Stimulated activated CD4-positive, alpha-beta T cell treated with anti-CD3 and anti-CD28 coated beads, Interleukin-4, amount 100 ng/mL, for 4 hours (primary cell): ENCODE measurements around the gene PRIM2.
"Not testable (repeated sequence)": the region's sequence is repeated elsewhere in the genome, so short reads cannot be mapped to it uniquely, and the experiment has no call there.

Experiments used
- DNase-seq, 2 experiments: peaks; one replicate each; pipeline ENCODE4 v3.0.0-alpha.2; 2020

PRIM2 gene

DNA sequence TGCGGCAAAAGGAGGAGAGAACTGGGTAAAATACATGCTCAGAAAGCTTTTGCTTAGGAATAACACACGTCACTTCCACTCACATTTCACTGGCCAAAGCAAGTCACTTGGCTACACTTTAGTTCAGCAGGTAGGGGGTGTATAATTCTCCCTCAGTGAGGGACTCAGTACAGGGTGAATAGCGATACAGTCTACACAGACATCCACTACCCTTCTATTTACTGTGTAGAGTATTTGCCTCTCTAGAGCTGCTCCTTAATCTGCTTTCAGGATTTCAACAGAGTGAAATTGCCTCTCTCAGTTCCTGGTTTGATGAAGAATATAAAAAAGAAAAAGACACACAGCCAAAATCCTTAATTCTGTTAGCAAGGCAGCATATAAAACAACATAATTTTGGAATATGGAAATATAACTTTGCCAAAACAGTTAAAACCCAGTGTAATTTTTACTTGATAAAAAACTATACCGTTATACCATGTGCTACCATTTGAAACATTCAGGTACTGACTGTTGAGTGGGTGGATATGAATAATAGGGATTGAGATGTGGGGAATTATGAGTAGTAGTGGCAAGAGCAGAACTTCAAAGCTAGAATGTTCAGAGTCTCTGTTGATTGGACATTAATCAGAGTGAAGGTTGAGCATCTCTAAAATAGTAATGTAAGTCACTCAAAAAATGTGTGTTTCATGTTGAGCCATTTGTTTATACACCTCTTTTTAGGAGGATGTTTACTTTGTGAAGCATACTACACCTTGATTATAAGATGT, 51.7 kb downstream of the PRIM2 start:
- DNase-seq = not testable (repeated sequence)

GRCh38 chr6:57371779-57372178, 54.3 kb downstream of the PRIM2 start:
- DNase-seq = not testable (repeated sequence)

DNA sequence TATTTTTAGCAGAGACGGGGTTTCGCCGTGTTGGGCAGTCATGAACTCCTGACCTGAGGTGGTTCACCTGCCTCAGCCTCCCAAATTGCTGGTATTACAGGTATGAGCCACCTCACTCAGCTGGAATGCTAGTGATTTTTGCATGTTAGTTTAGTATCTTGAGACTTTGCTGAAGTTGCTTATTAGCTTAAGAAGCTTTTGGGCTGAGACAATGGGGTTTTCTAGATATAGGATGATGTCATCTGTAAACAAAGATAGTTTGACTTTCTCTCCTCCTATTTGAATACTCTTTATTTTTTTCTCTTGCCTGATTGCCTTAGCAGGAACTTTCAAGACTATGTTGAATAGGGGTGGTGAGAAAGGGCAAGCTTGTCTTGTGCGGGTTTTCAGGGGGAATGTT, 57.3 kb downstream of the PRIM2 start:
- DNase-seq = not testable (repeated sequence)

- DNase-seq = not testable (repeated sequence)
Observed at GRCh38 chr6:57376083-57376482, 58.7 kb downstream of the PRIM2 start.

DNA sequence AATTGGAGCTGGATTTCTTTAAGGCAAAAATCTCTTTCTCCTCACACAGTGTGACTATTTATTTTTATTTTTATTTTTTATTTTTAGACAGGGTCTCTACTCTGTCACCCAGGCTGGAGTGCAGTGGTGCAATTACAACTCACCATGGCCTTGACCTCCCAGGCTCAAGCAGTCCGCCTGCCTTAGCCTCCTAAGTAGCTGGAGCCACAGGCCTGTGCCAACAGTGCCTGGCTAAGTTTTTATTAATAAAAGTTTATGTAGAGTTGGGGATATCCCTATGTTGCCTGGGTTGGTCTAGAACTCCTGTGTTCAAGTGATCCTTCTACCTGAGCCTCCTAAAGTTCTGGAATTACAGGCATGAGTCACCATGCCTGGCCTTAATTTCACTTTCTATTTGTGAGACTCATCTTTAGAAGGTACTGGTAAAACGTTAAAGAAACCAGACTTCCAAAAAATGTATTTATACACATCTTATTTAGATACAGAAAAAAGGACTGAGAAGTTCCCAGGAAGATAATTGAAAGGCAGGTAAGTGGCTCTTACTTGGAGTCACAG, 71.7 kb downstream of the PRIM2 start:
- not testable (repeated sequence) for DNase-seq

- DNase-seq = not testable (repeated sequence)
Observed at GRCh38 chr6:57390818-57391217, 73.4 kb downstream of the PRIM2 start.

- not testable (repeated sequence) for DNase-seq
Observed at GRCh38 chr6:57392047-57392446, 74.6 kb downstream of the PRIM2 start.

DNA sequence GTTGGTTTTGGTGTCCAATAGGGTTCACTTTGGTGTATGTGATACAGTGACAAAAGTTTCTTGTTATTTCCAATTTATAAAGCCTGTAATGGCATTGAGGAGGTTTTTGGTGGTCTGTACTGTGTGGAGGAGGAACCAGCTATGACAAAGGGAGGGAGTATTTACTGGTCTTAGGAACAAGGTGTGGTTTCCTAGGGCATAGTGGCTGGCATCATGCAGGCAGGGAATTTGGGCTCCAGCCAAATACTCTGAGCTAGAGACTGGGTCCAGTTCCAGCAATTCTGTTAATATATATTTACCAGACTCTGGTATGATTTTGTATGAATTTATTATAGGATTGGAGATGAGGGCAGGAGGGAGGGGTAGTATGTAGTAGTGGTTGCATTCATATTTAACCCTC, 101.9 kb downstream of the PRIM2 start:
- DNase-seq = not testable (repeated sequence)

- DNase-seq = no peak
Observed at GRCh38 chr6:57421503-57421902, 104.1 kb downstream of the PRIM2 start.

- no peak for DNase-seq
Observed at GRCh38 chr6:57423468-57423867, 106.0 kb downstream of the PRIM2 start.

DNA sequence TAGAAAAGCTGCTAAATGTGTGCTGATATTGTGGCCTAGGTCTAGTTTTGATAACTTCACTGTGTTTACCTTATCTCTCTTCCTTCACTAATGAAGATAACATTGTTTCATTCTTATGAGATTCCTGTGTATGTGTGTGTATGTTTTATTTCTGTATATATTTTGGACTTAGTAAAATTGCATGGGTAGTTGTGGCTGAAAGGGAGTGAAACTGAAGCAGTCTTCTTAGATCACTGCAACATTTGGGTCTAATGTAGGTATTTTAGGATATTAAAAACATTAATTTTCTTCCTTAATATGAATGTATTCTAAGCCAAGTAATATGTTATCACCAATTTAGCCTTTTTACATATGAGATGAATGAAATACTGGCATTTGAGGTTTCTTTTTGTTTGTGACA, 114.3 kb downstream of the PRIM2 start:
- DNase-seq = not testable (repeated sequence)

DNA sequence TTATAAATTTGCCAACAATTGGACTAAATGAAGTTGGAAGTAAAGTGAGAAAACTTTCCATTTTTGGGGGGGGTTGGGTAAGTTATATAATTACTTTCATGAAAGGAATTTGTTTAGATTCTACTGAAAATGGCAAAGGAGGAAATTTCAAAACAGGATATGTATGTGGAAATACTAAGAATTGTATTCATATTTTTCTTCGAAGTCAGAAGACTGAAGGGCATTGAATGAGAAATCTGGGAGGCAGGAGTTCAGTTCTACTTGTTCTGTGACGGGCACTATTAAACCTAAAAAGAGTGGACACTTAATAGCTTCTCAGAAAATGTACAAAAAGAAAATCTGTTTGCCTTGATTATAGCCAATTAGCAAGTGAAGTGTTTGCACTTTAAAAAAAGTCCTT, 114.7 kb downstream of the PRIM2 start:
- no peak for DNase-seq

DNA sequence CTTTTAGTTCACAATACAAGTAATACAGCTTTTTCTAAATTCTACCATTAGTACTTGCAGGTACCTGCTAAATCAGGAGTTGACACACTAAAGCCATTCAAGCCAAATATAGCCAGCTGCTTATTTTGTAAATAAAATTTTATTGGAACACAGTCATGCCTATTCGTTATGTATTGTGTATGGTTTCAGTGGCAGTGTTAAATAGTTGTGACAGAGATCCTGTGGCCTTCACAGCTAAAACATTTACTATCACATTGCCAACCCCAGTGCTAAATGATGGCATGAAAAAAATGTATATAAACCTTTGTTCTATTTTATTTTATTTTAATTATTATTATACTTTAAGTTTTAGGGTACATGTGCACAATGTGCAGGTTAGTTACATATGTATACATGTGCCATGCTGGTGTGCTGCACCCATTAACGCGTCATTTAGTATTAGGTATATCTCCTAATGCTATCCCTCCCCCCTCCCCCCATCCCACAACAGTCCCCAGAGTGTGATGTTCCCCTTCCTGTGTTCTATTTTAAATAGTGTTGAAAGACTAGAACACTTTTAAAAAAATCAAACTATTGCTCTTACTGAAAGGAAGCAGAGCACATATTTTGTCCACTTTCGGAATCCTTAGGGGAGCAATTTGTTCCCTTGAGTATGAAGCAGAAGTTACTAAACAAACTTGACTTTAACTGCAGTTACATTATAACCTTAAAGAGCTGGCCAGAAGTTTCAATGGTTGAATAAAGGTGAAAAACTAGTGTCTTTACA, 115.7 kb downstream of the PRIM2 start:
- no peak for DNase-seq

GRCh38 chr6:57433790-57434189, 116.4 kb downstream of the PRIM2 start:
- not testable (repeated sequence) for DNase-seq

DNA sequence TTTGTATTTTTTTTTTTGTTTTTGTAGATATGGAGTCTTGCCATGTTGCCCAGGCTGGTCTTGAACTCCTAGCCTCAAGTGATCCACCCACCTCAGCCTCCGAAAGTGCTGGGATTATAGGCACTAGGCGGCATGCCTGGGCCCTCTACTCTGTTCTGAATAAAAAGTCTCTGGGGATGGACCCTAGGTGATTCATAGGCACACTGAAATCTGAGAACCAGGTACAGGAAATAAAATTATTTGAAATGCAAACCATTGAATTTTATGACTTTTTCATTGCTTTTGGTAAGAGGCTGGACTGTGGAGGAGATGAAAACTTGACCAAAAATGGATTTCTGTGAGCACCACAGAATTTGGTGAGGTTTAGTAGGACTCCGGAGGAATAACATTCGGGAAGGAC, 117.5 kb downstream of the PRIM2 start:
- DNase-seq = no peak

DNA sequence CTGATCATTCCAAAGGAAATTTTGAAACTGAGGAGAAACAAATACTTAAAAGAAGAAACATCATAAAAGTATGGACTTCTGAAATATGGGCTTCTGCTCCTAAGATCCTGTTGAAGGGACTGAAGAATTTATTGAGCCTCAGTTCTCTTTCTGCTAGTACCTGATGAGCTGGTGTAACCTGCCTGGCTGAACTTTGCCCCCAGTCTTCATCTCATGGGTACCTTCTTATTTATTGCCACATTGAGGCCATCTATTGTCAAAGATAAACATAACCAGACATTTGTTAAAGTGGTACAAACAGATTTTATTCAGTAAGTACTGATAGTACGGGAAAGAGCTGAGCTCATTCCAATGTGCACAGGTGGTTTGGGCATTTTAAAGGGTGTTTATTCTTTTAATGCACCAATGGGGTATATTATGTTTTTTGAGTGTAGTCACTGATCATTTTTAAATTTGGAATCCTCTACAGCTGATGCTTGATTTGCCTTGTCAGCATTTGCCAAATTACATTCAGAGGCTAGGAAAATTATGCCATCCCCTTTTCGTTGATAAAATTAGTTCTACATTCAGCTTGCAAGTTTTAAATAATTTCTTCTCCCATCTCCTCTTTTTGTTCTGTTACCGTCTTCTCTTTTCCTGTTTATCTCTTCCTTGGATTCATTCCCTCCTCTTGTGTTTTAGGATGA, 118.2 kb downstream of the PRIM2 start:
- DNase-seq = no peak

- DNase-seq = not testable (repeated sequence)
Observed at GRCh38 chr6:57440735-57441134, 123.3 kb downstream of the PRIM2 start.

GRCh38 chr6:57442133-57442532, 124.7 kb downstream of the PRIM2 start:
- not testable (repeated sequence) for DNase-seq

- DNase-seq = not testable (repeated sequence)
Observed at GRCh38 chr6:57443181-57443580, 125.8 kb downstream of the PRIM2 start.

GRCh38 chr6:57444787-57445186, 127.4 kb downstream of the PRIM2 start:
- DNase-seq = not testable (repeated sequence)

DNA sequence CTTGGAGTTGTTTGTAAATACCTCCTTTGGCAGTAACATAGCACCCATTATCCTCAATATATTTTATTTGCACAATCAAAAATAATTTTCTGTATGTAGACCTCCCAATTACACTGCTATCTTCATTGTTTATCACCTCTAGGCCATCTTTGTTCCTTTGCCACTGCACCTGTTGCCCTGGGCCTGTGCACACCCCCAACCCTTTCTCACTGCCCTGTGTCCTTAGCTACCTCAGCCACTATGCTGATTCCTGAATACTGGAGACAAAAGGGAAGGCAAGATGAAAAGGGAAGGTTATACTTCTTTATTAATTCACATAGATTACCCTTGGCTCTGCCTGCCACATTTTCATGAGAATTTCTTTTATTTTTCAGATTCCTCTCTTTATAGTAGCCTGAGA, 127.9 kb downstream of the PRIM2 start:
- not testable (repeated sequence) for DNase-seq

DNA sequence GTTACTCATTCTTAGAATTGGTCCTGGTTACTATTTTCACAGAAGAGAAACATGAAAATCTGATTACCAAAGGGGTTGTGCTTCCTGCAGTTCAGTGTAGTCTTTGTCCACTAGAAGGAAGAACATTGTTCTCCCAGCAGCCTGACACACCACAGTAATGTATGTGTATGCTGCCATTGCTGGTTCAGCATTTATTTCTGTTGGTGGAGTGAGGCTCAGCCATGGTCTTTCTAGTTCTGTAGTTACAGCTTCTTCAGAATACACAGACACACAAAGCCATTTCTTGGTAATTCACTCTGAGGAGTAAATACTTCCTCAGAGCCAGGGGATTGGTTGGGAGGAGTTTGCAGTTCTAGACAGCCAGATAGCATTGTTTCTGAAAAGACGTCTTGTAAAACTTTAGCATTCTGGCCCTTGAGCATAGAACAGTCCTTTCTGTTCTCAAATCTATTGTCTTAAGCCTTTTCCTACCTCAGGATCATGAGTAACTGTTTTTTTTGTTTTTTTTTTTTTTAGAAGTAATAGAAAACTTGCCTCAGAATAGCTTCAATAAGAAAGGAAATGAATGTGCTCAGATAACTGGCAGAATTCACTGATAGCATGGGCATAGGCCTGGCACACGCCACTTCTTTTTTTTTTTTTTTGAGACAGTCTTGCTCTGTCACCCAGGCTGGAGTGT, 128.5 kb downstream of the PRIM2 start:
- DNase-seq = not testable (repeated sequence)
